Prostate gland (tissue), 2 donors: ENCODE data around the gene CEP250.

Experiments used
- CTCF ChIP-seq, 4 experiments: fragments of 200-600 bp in 2 of 4; fragments of 450-650 bp in 2 of 4; sonication (generic) in 2 of 4; IDR thresholded peaks; 1 replicate in 3 of 4; 2 replicates in 1 of 4; pipeline ENCODE4 v1.5.1; 2016 to 2019; ENCODE audit warnings: antibody characterized with exemption in 4 of 4, mild to moderate bottlenecking in 2 of 4, moderate library complexity in 2 of 4
- POLR2A ChIP-seq: fragments of 450-650 bp; IDR thresholded peaks from one replicate; pipeline ENCODE4 v1.6.1; 2016; ENCODE audit warnings: antibody characterized with exemption, mild to moderate bottlenecking
- POLR2AphosphoS5 ChIP-seq: sonication (generic); formaldehyde crosslinking; IDR thresholded peaks from one replicate; pipeline ENCODE4 v1.6.1; 2017; ENCODE audit warnings: antibody characterized with exemption

- TF ChIP-seq CTCF (IDR thresholded peaks at IDR 0.05) (no peak), POLR2AphosphoS5 (no peak), POLR2A (no peak)
These were observed 49.4 kb downstream of the CEP250 start for GRCh38 chr20:35504751-35505150.
